Stomach (tissue), 9 donors: Measurements from ENCODE around the gene LRP1B. TPM values are rescaled to one million over a fixed set of nuclear protein-coding genes. Genes with fewer than 3 reads are reported as not detected.

Experiments used
- DNase-seq, 2 donors: peaks; one replicate each; pipeline versions ENCODE4 v3.0.0 to v3.0.0-alpha.2; 2013 to 2019
- H3K27ac ChIP-seq, 5 donors: fragments of 200-600 bp in 4 of 5; sonication (generic) in 4 of 5; one replicate each; pipeline ENCODE4 v1.5.1; 2013 to 2019; ENCODE audit warnings: mild to moderate bottlenecking in 1 of 5, moderate library complexity in 1 of 5
- H3K27me3 ChIP-seq, 3 donors: fragments of 200-600 bp; sonication (generic); one replicate each; pipeline ENCODE4 v1.5.1; 2017 to 2019; ENCODE audit warnings: mixed run types in 1 of 3
- H3K36me3 ChIP-seq, 4 donors: fragments of 200-600 bp; sonication (generic); 1 replicate in 3 of 4; 2 replicates in 1 of 4; pipeline ENCODE4 v1.5.1; 2016 to 2019
- H3K4me1 ChIP-seq, 4 donors: fragments of 200-600 bp; sonication (generic); one replicate each; pipeline ENCODE4 v1.5.1; 2016 to 2019
- H3K4me3 ChIP-seq, 4 donors: fragments of 200-600 bp; sonication (generic) in 3 of 4; one replicate each; pipeline ENCODE4 v1.5.1; 2016 to 2019; ENCODE audit warnings: mild to moderate bottlenecking in 1 of 4
- H3K9me3 ChIP-seq, 4 donors: fragments of 200-600 bp; sonication (generic); one replicate each; pipeline ENCODE4 v1.5.1; 2016 to 2019
- EP300 ChIP-seq: sonication (generic); formaldehyde crosslinking; IDR thresholded peaks from one replicate; pipeline ENCODE4 v1.6.1; 2017; ENCODE audit warnings: antibody characterized with exemption
- POLR2A ChIP-seq, 4 donors: fragments of 450-650 bp; IDR thresholded peaks; one replicate each; pipeline ENCODE4 v1.6.1; 2016; ENCODE audit warnings: antibody characterized with exemption in 4 of 4, control low read depth in 2 of 4, mild to moderate bottlenecking in 1 of 4, moderate library complexity in 1 of 4
- POLR2AphosphoS5 ChIP-seq, 3 donors: sonication (generic); formaldehyde crosslinking; IDR thresholded peaks; one replicate each; pipeline ENCODE4 v1.6.1; 2016; ENCODE audit warnings: antibody characterized with exemption in 3 of 3
- WGBS, 5 donors: extraction: QIAGEN DNeasy Blood & Tissue Kit in 3 of 5; methylation state at CpG; one replicate each; pipeline versions ENCODE4 v1.1.5 to v1.1.7; 2013 to 2018; 5-methylcytosine and 5-hydroxymethylcytosine counted together
- intact Hi-C: fragments of 100-400 bp; cut with DNase I; formaldehyde crosslinking; loops from one replicate; pipeline ENCODE4 v1.15.1; 2023; ENCODE audit warnings: low total_unique reads
- polyA plus RNA-seq, 3 donors: library from polyadenylated mRNA; stranded (reverse); fragments of 200-250 nt; gene quantifications; one replicate each; pipeline ENCODE4 v1.2.3, GENCODE V29; 2013
- total RNA-seq, 5 donors: library from RNA; depleted of rRNA; stranded (reverse); fragments of >200 nt; gene quantifications; one replicate each; pipeline versions ENCODE4 v1.1.0 to v1.2.3, GENCODE V29; 2014 to 2016
- TF ChIP-seq, protein P1 (sequence below), 7 experiments: fragments of 450-650 bp in 4 of 7; fragments of 200-600 bp in 3 of 7; sonication (generic) in 3 of 7; IDR thresholded peaks; one replicate each; pipeline ENCODE4 v1.5.1; 2016 to 2019; ENCODE audit warnings: antibody characterized with exemption in 7 of 7, control low read depth in 2 of 7, mild to moderate bottlenecking in 1 of 7
- donor health status: healthy with polysubstance abuse.
- donor health status: Bipolar disorder and iron deficiency.
- donor health status: healthy.

The LRP1B gene
- total and polyA plus RNA-seq, 8 donors: under 0.01 to 9.0 (median 0.38) TPM

GRCh38 chr2:140262908-140263307 lies 1867.9 kb downstream of the LRP1B start:
- Histone ChIP-seq H3K27me3 (no peaks in the 10 kb centered on the region), H3K9me3 (no peaks in the 10 kb centered on the region), H3K4me3 (no peak overlapping the region), H3K36me3 (no peaks in the 10 kb centered on the region), H3K4me1 (no peaks in the 10 kb centered on the region), H3K27ac (no peak overlapping the region)
- WGBS, 5 donors: 87 to 96% (median 92%) methylated on average over 6 of the region's 6 CpGs
- DNase-seq: no peak
- intact Hi-C loops: no loop called here
- no peak for TF ChIP-seq EP300

- WGBS, 5 donors: 56 to 73% (median 65%) methylated on average over 2 of the region's 2 CpGs
- intact Hi-C loops: no loop called here
- DNase-seq: no peak
Measured at GRCh38 chr2:140257692-140258300, 1873.0 kb downstream of the LRP1B start.

GRCh38 chr2:140256080-140256479 lies 1874.7 kb downstream of the LRP1B start:
- no peak for DNase-seq
- Histone ChIP-seq H3K27me3 (no peaks in the 10 kb centered on the region), H3K9me3 (no peaks in the 10 kb centered on the region), H3K4me1 (no peaks in the 10 kb centered on the region), H3K4me3 (no peak overlapping the region), H3K36me3 (no peaks in the 10 kb centered on the region), H3K27ac (no peak overlapping the region)
- 40 to 66% (median 45%) methylated on average over 3 of the region's 3 CpGs for WGBS, 5 donors
- TF ChIP-seq EP300 (no peak), POLR2AphosphoS5 (IDR thresholded peaks at IDR 0.05) (no peak), POLR2A (IDR thresholded peaks at IDR 0.05) (no peak)
- TF ChIP-seq, protein P1, sequence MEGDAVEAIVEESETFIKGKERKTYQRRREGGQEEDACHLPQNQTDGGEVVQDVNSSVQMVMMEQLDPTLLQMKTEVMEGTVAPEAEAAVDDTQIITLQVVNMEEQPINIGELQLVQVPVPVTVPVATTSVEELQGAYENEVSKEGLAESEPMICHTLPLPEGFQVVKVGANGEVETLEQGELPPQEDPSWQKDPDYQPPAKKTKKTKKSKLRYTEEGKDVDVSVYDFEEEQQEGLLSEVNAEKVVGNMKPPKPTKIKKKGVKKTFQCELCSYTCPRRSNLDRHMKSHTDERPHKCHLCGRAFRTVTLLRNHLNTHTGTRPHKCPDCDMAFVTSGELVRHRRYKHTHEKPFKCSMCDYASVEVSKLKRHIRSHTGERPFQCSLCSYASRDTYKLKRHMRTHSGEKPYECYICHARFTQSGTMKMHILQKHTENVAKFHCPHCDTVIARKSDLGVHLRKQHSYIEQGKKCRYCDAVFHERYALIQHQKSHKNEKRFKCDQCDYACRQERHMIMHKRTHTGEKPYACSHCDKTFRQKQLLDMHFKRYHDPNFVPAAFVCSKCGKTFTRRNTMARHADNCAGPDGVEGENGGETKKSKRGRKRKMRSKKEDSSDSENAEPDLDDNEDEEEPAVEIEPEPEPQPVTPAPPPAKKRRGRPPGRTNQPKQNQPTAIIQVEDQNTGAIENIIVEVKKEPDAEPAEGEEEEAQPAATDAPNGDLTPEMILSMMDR (IDR thresholded peaks at IDR 0.05): no peak
- intact Hi-C loops: no loop called here

More at GRCh38 chr2:140257692-140258300, 1873.0 kb downstream of the LRP1B start:
- H3K36me3 ChIP-seq: no peaks in the 10 kb centered on the region
- no peak for TF ChIP-seq POLR2A (IDR thresholded peaks at IDR 0.05)
- TF ChIP-seq, protein P1 (IDR thresholded peaks at IDR 0.05): no peak
- TF ChIP-seq EP300: no peak
- no peak for TF ChIP-seq POLR2AphosphoS5 (IDR thresholded peaks at IDR 0.05)
- H3K27me3 ChIP-seq: no peaks in the 10 kb centered on the region
- H3K4me1 ChIP-seq: no peaks in the 10 kb centered on the region
- no peaks in the 10 kb centered on the region for H3K9me3 ChIP-seq
- no peak overlapping the region for H3K27ac ChIP-seq
- H3K4me3 ChIP-seq: no peak overlapping the region

DNA sequence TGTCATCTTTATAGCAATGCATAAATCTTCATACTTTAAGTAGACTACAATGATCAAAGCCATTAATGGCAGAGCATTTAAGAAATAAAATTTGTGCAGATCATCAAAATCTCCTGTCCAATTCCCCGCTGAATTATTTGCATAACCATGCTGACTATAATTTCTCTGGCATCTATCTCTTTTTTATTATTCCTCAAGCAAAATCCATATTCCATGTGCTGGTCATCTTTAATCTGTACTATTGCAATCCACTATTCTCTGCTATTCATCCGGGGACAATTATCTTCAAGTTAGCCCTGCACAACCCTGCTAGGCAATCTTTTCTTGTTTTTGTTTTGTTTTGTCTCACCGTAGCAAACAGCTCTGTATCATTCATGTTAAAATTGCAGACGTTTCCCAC lies 1881.0 kb downstream of the LRP1B start:
- WGBS, 5 donors: 71 to 83% (median 81%) methylated on average over 4 of the region's 4 CpGs
- TF ChIP-seq EP300: no peak
- TF ChIP-seq, protein P1 (IDR thresholded peaks at IDR 0.05): no peak
- no peak for TF ChIP-seq POLR2A (IDR thresholded peaks at IDR 0.05)
- TF ChIP-seq POLR2AphosphoS5 (IDR thresholded peaks at IDR 0.05): no peak
- Histone ChIP-seq H3K36me3 (no peaks in the 10 kb centered on the region), H3K9me3 (no peaks in the 10 kb centered on the region), H3K27ac (no peak overlapping the region), H3K4me3 (no peak overlapping the region), H3K4me1 (no peaks in the 10 kb centered on the region), H3K27me3 (no peaks in the 10 kb centered on the region)
- DNase-seq: no peak
- intact Hi-C loops: no loop called here

DNA sequence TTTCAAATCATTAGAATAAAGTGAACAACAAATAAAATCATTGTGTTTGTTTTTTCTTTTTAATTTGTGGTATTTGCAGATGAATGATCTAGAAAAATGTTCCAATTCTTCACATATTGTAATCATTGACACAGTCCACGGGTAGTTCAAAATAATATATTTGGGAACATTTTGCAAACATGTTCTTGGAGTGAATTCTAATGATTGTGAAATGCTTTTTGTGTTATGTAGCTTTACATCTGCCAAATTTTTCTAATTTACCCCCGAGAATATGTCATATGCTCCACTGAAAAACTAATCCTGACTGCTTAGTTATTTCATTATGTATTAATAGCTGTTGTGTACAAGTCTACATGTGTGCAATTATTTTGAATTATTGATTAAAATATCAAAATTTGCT lies 1882.2 kb downstream of the LRP1B start:
- Histone ChIP-seq H3K9me3 (no peaks in the 10 kb centered on the region), H3K4me3 (no peak overlapping the region), H3K4me1 (no peaks in the 10 kb centered on the region), H3K27me3 (no peaks in the 10 kb centered on the region), H3K36me3 (no peaks in the 10 kb centered on the region), H3K27ac (no peak overlapping the region)
- TF ChIP-seq POLR2AphosphoS5 (IDR thresholded peaks at IDR 0.05) (no peak), EP300 (no peak), POLR2A (IDR thresholded peaks at IDR 0.05) (no peak)
- TF ChIP-seq, protein P1 (IDR thresholded peaks at IDR 0.05): no peak
- peak in 1 of 2 donors; percentile 17 for DNase-seq
- WGBS, 5 donors: 66 to 79% (median 69%) methylated on average over 2 of the region's 2 CpGs
- intact Hi-C loops: no loop called here
